Fibroblast of pulmonary artery (primary cell): ENCODE results near the gene CHST10.
A peak's percentile ranks its signal among the peaks of the same experiment; 100 is the strongest.

Experiments
- DNase-seq: peaks from one replicate; pipeline ENCODE4 v3.0.0-alpha.2; 2010; ENCODE audit warnings: low read depth
- H3K4me3 ChIP-seq: replicated peaks from 2 replicates; pipeline ENCODE4 v1.5.1; 2011; ENCODE audit warnings: low read depth, mild to moderate bottlenecking, control low read depth, low read length, moderate library complexity
- CTCF ChIP-seq: IDR thresholded peaks from 2 replicates; pipeline ENCODE4 v1.5.1; 2011; ENCODE audit warnings: mild to moderate bottlenecking, control low read depth, low read length, inconsistent platforms; ENCODE audit errors: missing control alignments

The CHST10 gene

DNA sequence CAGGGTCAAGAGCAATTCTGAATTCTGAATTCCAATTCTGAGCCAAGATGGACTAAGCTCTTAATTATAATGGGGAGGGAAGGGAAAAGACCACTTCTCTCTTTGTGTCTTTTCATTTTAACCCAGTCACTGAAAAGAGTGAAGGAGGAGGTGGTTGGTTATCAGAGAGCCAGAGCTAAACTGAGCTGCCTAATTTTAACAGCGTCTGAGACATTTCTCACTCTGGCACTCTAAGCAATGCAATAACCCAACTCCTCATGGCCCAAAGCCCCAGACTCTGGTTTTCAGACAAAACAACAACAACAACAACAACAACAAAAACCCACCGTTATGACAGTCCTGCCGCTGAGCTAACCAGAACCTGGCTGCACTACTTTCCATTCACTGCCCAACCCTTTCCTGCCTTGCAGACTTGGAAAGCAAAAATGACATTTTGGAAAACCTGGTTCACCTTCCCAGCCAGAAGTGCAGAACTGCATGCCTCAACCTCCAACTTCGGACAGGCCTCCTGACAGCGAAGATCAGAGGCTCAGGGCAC is 1.0 kb downstream of the CHST10 start:
- peak overlapping the region; percentile 73 for H3K4me3 ChIP-seq
- DNase-seq = no peak
- TF ChIP-seq CTCF = no peak

DNA sequence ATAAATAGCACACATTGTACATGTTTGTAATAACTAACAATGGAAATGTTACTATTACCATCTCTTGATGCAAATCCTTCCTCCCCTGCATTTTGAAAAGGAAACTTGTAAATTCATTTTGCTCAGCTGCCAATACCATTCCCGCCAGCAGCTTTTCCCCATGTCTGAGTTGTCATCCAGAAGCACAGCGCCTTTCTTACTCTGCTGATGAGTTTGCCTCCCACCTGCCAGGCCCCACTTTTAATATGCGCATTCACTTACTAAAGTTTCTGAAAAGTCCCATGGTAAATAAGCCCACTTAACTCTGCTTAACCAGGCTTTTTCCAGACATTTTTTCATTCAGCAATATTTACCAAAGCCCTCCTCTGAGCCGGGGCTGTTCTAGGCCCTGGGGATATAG is 3.9 kb downstream of the CHST10 start:
- TF ChIP-seq CTCF = no peak
- no peak for DNase-seq
- no peak overlapping the region for H3K4me3 ChIP-seq

DNA sequence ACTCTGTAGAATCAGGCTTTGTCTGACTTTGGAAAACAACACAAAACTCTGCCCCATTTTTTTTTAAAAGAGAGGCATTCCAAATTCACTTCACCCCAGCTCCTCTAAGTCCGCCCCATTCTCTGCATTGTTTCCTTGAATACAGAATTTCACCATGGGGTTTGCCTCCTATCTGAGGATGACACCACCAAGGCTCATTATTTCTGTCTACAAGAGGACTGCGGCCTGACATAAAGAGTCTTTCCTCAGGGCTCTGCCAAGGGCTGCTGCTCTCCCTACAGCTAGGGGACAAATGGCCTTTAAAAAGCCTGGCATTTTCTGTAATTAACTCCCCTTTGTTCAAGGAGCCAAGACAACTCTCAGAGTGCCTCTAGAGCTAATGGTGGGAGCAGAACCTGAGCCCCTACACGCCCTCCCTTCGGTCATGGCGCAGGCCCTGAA is 4.6 kb downstream of the CHST10 start:
- no peak overlapping the region for H3K4me3 ChIP-seq
- TF ChIP-seq CTCF = no peak
- no peak for DNase-seq

GRCh38 chr2:100412466-100412865 is 5.0 kb downstream of the CHST10 start:
- no peak overlapping the region for H3K4me3 ChIP-seq
- no peak for TF ChIP-seq CTCF
- DNase-seq = no peak

DNA sequence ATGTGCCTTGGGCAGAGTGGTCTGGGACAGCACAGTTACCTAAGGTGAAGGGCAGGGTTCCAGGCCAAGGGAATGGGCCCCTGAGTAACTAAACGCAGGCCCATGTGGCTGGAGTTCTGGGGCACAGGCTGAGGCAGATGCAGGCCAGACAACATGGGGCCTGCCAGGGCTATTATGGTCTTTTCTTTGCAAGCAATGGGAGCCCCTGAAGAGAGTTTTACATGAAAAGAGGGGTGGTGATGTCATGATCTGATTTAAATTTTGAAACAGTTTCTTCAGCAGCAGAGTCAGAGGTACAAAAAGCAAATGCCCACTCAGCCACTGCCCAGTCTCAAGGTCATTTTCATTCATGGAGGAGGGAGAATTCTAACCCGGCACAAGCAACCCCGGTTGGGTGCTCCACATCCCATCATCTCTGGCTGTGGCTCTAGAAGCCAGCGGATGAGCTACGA is 5.6 kb downstream of the CHST10 start:
- no peak for TF ChIP-seq CTCF
- DNase-seq = no peak
- no peak overlapping the region for H3K4me3 ChIP-seq

- TF ChIP-seq CTCF = no peak
- DNase-seq = no peak
These were observed 7.4 kb downstream of the CHST10 start for GRCh38 chr2:100409975-100410647.

DNA sequence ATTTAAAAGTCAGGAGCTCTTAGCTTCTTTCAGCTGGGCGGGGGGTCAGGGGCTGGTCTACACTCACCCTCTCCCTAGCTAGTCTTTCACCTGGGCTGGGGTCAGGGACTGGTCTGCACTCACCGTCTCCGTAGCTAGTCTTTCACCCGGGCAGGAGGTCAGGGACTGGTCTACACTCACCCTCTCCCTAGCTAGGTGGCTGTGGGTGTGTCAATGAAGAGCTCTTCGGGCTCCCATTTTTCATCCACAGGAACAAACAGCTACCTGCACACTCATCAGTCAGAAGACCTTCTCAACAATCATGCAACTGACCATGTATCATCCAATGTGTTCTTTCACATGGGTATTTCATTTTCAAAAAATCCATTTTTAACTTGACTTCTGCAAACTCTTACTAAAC is 8.0 kb downstream of the CHST10 start:
- no peak for TF ChIP-seq CTCF
- no peak for DNase-seq
- no peak overlapping the region for H3K4me3 ChIP-seq

More at GRCh38 chr2:100409975-100410647, 7.4 kb downstream of the CHST10 start:
- no peak overlapping the region for H3K4me3 ChIP-seq
